ENCODE results near the gene HAUS3. TPM values are rescaled to one million over a fixed set of nuclear protein-coding genes. Genes with fewer than 3 reads are reported as not detected.

The HAUS3 gene
- total and polyA plus RNA-seq, 2 experiments from 2014 or later, result 21.4 to 36.0 TPM

- H3K27ac ChIP-seq (ENCODE audit: low read depth), result no peak overlapping the region
- H3K9me2 ChIP-seq (ENCODE audit: insufficient read depth), result no peaks in the 10 kb centered on the region
- no peak overlapping the region for H3K4me3 Mint-ChIP-seq
- no peak overlapping the region for H2AFZ ChIP-seq
- H3K9me3 Mint-ChIP-seq, result no peaks in the 10 kb centered on the region
- no peak overlapping the region for H3K4me3 ChIP-seq
- no peaks in the 10 kb centered on the region for H3K27me3 ChIP-seq (ENCODE audit: insufficient read depth)
- no peaks in the 10 kb centered on the region; the same call in 2 of the 3 replicates for H3K36me3 Mint-ChIP-seq (ENCODE audit: low read depth)
- H3K79me2 ChIP-seq (replicated peaks; ENCODE audit: insufficient read depth), result no peaks in the 10 kb centered on the region
- peaks cover 15% of the 10 kb centered on the region for H3K4me1 Mint-ChIP-seq
- peaks cover 5% of the 10 kb centered on the region; the same call in 1 of the 2 replicates for H3K4me1 ChIP-seq (ENCODE audit: insufficient read depth)
- H3K4me2 ChIP-seq, result no peak overlapping the region
- no peaks in the 10 kb centered on the region for H3F3A ChIP-seq (replicated peaks; ENCODE audit: low read depth)
- H3K27me3 Mint-ChIP-seq (ENCODE audit: insufficient read depth, low read depth, poor library complexity), result peaks cover 3% of the 10 kb centered on the region
- no peak for TF ChIP-seq NANOG (IDR thresholded peaks at IDR 0.05; ENCODE audit: borderline replicate concordance)
- TF ChIP-seq ETS1 (IDR thresholded peaks at IDR 0.05), result no peak
- TF ChIP-seq, protein P1, sequence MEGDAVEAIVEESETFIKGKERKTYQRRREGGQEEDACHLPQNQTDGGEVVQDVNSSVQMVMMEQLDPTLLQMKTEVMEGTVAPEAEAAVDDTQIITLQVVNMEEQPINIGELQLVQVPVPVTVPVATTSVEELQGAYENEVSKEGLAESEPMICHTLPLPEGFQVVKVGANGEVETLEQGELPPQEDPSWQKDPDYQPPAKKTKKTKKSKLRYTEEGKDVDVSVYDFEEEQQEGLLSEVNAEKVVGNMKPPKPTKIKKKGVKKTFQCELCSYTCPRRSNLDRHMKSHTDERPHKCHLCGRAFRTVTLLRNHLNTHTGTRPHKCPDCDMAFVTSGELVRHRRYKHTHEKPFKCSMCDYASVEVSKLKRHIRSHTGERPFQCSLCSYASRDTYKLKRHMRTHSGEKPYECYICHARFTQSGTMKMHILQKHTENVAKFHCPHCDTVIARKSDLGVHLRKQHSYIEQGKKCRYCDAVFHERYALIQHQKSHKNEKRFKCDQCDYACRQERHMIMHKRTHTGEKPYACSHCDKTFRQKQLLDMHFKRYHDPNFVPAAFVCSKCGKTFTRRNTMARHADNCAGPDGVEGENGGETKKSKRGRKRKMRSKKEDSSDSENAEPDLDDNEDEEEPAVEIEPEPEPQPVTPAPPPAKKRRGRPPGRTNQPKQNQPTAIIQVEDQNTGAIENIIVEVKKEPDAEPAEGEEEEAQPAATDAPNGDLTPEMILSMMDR (conservative IDR thresholded peaks at IDR 0.05; ENCODE audit: low read depth in 2 of 2), result no peak
- TF ChIP-seq ZNF331 (CRISPR knock-in tag; IDR thresholded peaks at IDR 0.05; ENCODE audit: low read depth), result no peak
- no peak for TF ChIP-seq CREB1 (CRISPR knock-in tag; IDR thresholded peaks at IDR 0.05; ENCODE audit: low read depth)
- TF ChIP-seq, protein P2, sequence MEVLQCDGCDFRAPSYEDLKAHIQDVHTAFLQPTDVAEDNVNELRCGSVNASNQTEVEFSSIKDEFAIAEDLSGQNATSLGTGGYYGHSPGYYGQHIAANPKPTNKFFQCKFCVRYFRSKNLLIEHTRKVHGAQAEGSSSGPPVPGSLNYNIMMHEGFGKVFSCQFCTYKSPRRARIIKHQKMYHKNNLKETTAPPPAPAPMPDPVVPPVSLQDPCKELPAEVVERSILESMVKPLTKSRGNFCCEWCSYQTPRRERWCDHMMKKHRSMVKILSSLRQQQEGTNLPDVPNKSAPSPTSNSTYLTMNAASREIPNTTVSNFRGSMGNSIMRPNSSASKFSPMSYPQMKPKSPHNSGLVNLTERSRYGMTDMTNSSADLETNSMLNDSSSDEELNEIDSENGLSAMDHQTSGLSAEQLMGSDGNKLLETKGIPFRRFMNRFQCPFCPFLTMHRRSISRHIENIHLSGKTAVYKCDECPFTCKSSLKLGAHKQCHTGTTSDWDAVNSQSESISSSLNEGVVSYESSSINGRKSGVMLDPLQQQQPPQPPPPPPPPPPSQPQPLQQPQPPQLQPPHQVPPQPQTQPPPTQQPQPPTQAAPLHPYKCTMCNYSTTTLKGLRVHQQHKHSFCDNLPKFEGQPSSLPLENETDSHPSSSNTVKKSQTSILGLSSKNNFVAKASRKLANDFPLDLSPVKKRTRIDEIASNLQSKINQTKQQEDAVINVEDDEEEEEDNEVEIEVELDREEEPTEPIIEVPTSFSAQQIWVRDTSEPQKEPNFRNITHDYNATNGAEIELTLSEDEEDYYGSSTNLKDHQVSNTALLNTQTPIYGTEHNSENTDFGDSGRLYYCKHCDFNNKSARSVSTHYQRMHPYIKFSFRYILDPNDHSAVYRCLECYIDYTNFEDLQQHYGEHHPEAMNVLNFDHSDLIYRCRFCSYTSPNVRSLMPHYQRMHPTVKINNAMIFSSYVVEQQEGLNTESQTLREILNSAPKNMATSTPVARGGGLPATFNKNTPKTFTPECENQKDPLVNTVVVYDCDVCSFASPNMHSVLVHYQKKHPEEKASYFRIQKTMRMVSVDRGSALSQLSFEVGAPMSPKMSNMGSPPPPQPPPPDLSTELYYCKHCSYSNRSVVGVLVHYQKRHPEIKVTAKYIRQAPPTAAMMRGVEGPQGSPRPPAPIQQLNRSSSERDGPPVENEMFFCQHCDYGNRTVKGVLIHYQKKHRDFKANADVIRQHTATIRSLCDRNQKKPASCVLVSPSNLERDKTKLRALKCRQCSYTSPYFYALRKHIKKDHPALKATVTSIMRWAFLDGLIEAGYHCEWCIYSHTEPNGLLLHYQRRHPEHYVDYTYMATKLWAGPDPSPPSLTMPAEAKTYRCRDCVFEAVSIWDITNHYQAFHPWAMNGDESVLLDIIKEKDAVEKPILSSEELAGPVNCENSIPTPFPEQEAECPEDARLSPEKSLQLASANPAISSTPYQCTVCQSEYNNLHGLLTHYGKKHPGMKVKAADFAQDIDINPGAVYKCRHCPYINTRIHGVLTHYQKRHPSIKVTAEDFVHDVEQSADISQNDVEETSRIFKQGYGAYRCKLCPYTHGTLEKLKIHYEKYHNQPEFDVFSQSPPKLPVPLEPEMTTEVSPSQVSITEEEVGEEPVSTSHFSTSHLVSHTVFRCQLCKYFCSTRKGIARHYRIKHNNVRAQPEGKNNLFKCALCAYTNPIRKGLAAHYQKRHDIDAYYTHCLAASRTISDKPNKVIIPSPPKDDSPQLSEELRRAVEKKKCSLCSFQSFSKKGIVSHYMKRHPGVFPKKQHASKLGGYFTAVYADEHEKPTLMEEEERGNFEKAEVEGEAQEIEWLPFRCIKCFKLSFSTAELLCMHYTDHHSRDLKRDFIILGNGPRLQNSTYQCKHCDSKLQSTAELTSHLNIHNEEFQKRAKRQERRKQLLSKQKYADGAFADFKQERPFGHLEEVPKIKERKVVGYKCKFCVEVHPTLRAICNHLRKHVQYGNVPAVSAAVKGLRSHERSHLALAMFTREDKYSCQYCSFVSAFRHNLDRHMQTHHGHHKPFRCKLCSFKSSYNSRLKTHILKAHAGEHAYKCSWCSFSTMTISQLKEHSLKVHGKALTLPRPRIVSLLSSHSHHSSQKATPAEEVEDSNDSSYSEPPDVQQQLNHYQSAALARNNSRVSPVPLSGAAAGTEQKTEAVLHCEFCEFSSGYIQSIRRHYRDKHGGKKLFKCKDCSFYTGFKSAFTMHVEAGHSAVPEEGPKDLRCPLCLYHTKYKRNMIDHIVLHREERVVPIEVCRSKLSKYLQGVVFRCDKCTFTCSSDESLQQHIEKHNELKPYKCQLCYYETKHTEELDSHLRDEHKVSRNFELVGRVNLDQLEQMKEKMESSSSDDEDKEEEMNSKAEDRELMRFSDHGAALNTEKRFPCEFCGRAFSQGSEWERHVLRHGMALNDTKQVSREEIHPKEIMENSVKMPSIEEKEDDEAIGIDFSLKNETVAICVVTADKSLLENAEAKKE (CRISPR knock-in tag; IDR thresholded peaks at IDR 0.05), result no peak
- no peak for TF ChIP-seq STAT1 (IDR thresholded peaks at IDR 0.05; ENCODE audit: unreplicated experiment)
- no peak for TF ChIP-seq POLR2AphosphoS5 (IDR thresholded peaks at IDR 0.05; ENCODE audit: low read depth)
- no peak for TF ChIP-seq EZH2phosphoT487 (IDR thresholded peaks at IDR 0.05; ENCODE audit: unreplicated experiment)
- TF ChIP-seq EZH2 (IDR thresholded peaks at IDR 0.05; ENCODE audit: low read depth, unreplicated experiment), result no peak
- no peak for TF ChIP-seq JUNB (IDR thresholded peaks at IDR 0.05; ENCODE audit: unreplicated experiment)
- TF ChIP-seq, protein P3, sequence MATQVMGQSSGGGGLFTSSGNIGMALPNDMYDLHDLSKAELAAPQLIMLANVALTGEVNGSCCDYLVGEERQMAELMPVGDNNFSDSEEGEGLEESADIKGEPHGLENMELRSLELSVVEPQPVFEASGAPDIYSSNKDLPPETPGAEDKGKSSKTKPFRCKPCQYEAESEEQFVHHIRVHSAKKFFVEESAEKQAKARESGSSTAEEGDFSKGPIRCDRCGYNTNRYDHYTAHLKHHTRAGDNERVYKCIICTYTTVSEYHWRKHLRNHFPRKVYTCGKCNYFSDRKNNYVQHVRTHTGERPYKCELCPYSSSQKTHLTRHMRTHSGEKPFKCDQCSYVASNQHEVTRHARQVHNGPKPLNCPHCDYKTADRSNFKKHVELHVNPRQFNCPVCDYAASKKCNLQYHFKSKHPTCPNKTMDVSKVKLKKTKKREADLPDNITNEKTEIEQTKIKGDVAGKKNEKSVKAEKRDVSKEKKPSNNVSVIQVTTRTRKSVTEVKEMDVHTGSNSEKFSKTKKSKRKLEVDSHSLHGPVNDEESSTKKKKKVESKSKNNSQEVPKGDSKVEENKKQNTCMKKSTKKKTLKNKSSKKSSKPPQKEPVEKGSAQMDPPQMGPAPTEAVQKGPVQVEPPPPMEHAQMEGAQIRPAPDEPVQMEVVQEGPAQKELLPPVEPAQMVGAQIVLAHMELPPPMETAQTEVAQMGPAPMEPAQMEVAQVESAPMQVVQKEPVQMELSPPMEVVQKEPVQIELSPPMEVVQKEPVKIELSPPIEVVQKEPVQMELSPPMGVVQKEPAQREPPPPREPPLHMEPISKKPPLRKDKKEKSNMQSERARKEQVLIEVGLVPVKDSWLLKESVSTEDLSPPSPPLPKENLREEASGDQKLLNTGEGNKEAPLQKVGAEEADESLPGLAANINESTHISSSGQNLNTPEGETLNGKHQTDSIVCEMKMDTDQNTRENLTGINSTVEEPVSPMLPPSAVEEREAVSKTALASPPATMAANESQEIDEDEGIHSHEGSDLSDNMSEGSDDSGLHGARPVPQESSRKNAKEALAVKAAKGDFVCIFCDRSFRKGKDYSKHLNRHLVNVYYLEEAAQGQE (IDR thresholded peaks at IDR 0.05; ENCODE audit: unreplicated experiment), result no peak
- no peak for TF ChIP-seq ZNF114 (CRISPR knock-in tag; IDR thresholded peaks at IDR 0.05)
- DNase-seq (ENCODE audit: low spot score) (no peak), ATAC-seq (no peak)
- no peaks in the 10 kb centered on the region for H3K36me3 ChIP-seq (ENCODE audit: insufficient read depth)
- H4K20me1 ChIP-seq (replicated peaks; ENCODE audit: insufficient read depth), result no peaks in the 10 kb centered on the region
- no peak overlapping the region for H3K27ac Mint-ChIP-seq
These were observed 9.3 kb upstream of the HAUS3 start for GRCh38 chr4:2251073-2251794.
